Stimulated activated CD4-positive, alpha-beta T cell treated with anti-CD3 and anti-CD28 coated beads, Interleukin-4, amount 100 ng/mL, for 24 hours (primary cell): ENCODE results near the gene CYP4F11.

Experiments used
- DNase-seq: peaks from one replicate; pipeline ENCODE4 v3.0.0-alpha.2; 2020

Gene CYP4F11

GRCh38 chr19:15871570-15871969 is 62.8 kb downstream of the CYP4F11 start:
- DNase-seq, result no peak

- no peak for DNase-seq
Measured at GRCh38 chr19:15869873-15870272, 64.5 kb downstream of the CYP4F11 start.

GRCh38 chr19:15869109-15869555 is 65.2 kb downstream of the CYP4F11 start:
- peak; percentile 47 for DNase-seq

GRCh38 chr19:15866636-15867035 is 67.7 kb downstream of the CYP4F11 start:
- no peak for DNase-seq

GRCh38 chr19:15864824-15865223 is 69.5 kb downstream of the CYP4F11 start:
- no peak for DNase-seq

GRCh38 chr19:15863272-15863671 is 71.1 kb downstream of the CYP4F11 start:
- DNase-seq, result no peak

- no peak for DNase-seq
Measured at GRCh38 chr19:15862444-15862843, 71.9 kb downstream of the CYP4F11 start.
